ENCODE results near the gene COL26A1. TPM values are rescaled to one million over a fixed set of nuclear protein-coding genes. Genes with fewer than 3 reads are reported as not detected.

Gene COL26A1
- total RNA-seq, 6 experiments from 2014 or later: 1.4 to 5.4 (median 3.0) TPM

GRCh38 chr7:101534873-101535272 lies 172.2 kb downstream of the COL26A1 start:
- Histone ChIP-seq H3K27me3 (no peaks in the 10 kb centered on the region), H3K9me3 (no peaks in the 10 kb centered on the region), H3K4me1 (peaks cover 0 to 32% (median 15%) of the 10 kb centered on the region in 4 donors), H3K4me3 (no peak overlapping the region), H3K27ac (peak overlapping the region in 1 of 3 donors; percentile 92), H3K36me3 (no peaks in the 10 kb centered on the region)
- intact Hi-C loops (cut with DNase I): no loop called here
- TF ChIP-seq CTCF (IDR thresholded peaks at IDR 0.05) (no peak), POLR2A (IDR thresholded peaks at IDR 0.05) (no peak)
- ATAC-seq (no peak), DNase-seq (no peak)
- no CpG with 5 or more reads among the region's 11 CpGs for WGBS (ENCODE audit: insufficient coverage, low coverage, low lambda C conversion rate, missing lambda C conversion rate)

GRCh38 chr7:101535351-101535751 lies 172.7 kb downstream of the COL26A1 start:
- Histone ChIP-seq H3K9me3 (no peaks in the 10 kb centered on the region), H3K27me3 (no peaks in the 10 kb centered on the region), H3K4me3 (no peak overlapping the region), H3K4me1 (peaks cover 0 to 32% (median 15%) of the 10 kb centered on the region in 4 donors), H3K36me3 (no peaks in the 10 kb centered on the region), H3K27ac (peak overlapping the region in 2 of 3 donors; percentile 72 to 92)
- peak; percentile 35 to 55 (median 46) for ATAC-seq
- intact Hi-C loops (cut with DNase I): no loop called here
- peak; percentile 58 to 80 (median 73) for DNase-seq
- no peak for TF ChIP-seq CTCF (IDR thresholded peaks at IDR 0.05)
- TF ChIP-seq POLR2A (IDR thresholded peaks at IDR 0.05): no peak
- 10% methylated on average over 2 of the region's 7 CpGs for WGBS (ENCODE audit: insufficient coverage, low coverage, low lambda C conversion rate, missing lambda C conversion rate)

DNA sequence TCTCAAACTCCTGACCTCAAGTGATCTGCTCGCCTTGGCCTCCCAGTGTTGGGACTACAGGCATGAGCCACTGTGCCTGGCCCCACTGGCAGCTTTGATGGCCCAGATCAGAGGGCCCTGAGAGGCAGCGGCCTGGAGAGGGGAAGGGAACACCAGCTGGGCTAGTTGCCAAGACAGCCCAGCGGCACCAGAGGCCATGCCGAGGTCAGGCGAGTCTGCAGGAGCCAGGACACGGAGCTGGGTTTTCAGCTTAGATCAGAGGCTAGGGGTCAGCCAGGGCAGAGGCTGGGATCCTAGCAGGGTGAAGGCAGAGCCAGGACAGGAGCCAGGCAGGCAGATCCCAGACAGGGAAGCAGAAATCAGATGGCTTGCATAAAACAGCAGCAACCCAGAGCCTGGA lies 173.6 kb downstream of the COL26A1 start:
- no peak for TF ChIP-seq CTCF (IDR thresholded peaks at IDR 0.05)
- TF ChIP-seq POLR2A (IDR thresholded peaks at IDR 0.05): no peak
- no peaks in the 10 kb centered on the region for H3K36me3 ChIP-seq
- DNase-seq (peak; percentile 92 to 97 (median 97)), ATAC-seq (peak; percentile 80 to 88 (median 85))
- H3K4me1 ChIP-seq: peaks cover 0 to 32% (median 15%) of the 10 kb centered on the region in 4 donors
- no CpG with 5 or more reads among the region's 6 CpGs for whole genome bisulfite sequencing (ENCODE audit: insufficient coverage, low coverage, low lambda C conversion rate, missing lambda C conversion rate)
- no peak overlapping the region for H3K4me3 ChIP-seq
- H3K27ac ChIP-seq: peak overlapping the region; percentile 47 to 92 (median 72)
- intact Hi-C loops (cut with DNase I): no loop called here
- H3K27me3 ChIP-seq: no peaks in the 10 kb centered on the region
- no peaks in the 10 kb centered on the region for H3K9me3 ChIP-seq

DNA sequence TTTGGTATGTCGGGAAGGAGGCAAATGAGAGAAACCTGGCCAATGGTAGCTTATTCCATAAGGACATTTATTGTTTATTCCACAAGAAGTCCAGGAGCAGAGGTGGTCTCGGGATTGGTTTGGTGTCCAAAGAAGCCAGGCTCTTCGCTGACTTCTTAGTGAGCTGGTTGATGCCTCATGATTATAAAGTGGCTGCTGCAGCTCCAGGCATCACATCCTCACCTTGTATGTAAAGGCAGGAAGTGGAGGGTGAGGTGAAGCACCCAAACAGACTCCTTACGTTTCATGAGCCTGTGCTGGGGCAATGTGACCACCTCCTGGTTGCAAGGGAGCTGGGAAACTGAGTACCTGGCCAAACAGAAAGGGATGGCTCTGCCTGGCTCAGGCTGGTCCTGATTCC lies 174.0 kb downstream of the COL26A1 start:
- DNase-seq: no peak
- intact Hi-C loops (cut with DNase I): no loop called here
- Histone ChIP-seq H3K4me3 (no peak overlapping the region), H3K36me3 (no peaks in the 10 kb centered on the region), H3K27me3 (no peaks in the 10 kb centered on the region), H3K27ac (peak overlapping the region; percentile 47 to 92 (median 72)), H3K9me3 (no peaks in the 10 kb centered on the region), H3K4me1 (peaks cover 0 to 32% (median 15%) of the 10 kb centered on the region in 4 donors)
- no peak for TF ChIP-seq CTCF (IDR thresholded peaks at IDR 0.05)
- no peak for TF ChIP-seq POLR2A (IDR thresholded peaks at IDR 0.05)
- no peak for ATAC-seq
- WGBS (ENCODE audit: insufficient coverage, low coverage, low lambda C conversion rate, missing lambda C conversion rate): 46% methylated on average over 4 of the region's 4 CpGs
